GM18867 (cell line): Measurements from ENCODE around the gene DCTN3.

ENCODE experiments used
- ATAC-seq: cut with Tn5 transposase; IDR thresholded peaks from one replicate; pipeline ENCODE4 v1.9.1; 2021; ENCODE audit warnings: mild to moderate bottlenecking, moderate library complexity; ENCODE audit not compliant: unreplicated experiment

DCTN3 gene

DNA sequence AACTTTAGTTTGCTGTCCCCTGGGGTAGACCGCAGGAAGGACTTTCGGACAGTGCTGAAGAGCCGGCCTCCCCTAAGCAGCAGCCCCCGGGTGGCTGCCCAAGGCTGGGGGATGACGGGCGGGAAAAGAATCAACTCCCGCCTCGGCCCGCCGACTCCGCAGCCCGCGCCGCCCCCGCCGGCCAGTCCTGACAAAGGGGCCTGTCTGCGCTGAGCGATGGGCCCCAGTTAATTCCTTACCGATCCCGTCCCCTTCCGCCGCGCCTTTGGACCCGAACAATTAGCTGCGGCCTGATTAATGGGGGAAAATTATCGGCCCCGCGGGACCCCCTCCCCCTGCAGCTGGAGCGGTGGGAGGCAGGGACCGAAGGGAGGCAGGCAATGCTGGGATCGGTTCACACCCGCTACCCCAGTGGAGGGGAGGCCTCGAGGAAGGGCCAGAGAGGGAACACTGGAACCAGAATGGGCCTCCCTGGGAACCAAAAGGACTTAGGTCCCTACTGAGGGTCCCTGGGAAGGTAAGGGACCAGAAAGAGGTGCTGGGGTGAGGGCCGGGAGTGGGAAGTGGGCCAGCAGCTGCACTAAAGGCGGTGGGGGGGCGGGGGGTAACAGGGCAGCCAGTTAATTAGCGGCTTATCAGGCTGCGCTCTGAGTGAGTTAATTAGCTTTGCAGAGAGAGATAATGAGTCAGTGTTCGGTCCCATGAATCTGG, 4.3 kb upstream of the DCTN3 start:
- no peak for ATAC-seq

DNA sequence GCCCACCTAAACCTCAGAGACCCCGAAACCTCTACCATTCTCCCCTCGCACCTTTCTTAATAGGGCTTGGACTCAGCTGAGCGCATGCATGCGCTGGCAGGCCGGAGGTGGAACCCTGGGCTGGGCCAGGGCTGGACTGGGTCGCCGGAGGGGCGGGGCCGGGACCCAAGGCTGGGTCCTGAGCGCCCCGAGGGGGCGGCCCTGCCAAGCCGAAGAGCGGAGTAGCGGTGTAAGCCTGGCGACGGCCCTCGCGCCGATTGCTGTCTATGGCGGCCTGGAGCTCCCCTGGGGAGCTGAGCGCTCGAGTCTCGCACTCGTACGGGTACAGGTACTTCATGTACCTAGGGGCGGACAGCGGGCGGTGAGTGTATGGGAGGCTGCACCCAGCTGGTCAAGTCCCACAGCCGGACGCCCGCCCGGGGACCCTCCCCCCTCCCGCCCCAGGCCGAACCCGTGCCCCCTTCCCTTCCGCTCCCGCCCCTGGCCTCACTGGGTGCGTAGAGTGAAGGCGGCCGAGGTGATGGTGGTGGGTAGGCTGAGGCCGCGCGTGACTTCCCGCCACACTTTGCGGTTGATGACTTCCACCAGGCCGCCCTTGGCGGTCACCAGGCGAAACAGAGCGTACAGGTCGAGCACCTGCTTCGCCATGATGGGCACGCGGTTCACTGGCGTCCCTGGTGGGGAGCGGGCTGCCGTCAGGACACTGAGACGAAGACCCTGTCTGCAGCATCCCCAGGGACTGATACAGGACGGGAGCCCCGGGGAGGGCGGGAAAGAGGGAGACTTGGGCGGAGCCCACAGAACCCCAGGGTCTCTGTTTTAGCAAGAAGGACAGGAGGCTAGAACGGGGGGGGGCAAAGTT, 3.3 kb upstream of the DCTN3 start:
- ATAC-seq = no peak

- ATAC-seq = no peak
These were observed 5.2 kb downstream of the DCTN3 start for GRCh38 chr9:34615132-34615531.

- ATAC-seq = no peak
These were observed 7.4 kb downstream of the DCTN3 start for GRCh38 chr9:34612788-34613390.

DNA sequence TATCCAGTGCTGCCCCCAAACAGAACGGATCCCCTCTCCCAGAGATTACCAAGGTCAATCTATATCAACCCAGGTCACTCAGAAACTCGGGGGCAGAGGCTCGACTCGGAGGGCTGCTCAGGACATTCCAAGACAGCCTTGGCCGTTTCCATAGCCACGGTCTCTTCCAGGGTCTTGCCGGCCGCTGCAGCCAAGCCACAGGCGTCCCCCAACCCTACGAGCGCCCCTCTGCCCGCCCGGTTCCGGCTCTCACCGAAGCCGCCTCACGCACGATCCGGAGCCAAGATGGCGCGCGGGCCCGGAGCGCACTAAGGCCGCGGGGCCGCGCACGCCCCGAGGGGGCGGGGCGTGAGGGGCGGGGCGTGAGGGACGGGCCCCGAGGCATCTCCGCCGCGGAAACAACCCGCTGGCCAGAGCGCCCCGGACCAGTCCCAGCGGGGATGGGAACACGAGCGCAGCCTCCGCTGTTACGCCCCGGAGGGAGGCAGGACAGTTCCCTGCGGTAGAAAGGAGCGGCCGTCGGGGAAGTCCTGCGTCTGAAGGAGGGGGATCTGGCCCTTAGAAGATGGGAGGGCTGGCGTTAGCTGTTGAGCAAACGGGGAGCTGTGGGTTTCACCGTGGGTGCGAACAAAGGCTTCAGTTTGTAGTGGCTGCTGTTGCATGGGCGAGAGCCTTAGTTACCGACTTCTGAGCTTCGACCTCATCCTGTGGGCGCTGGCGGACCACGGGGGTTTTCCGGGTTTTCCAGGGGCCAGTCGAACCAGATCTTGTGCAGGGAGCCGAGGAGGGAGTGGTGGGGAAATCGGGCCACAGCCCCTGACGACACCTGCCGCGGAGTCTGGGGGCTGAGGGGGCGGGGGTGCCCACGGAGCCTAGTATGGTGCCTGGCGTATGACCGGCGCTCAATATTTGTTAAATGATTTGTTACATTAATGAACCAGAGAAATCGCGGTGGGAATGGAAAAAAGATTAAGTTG, 8.2 kb downstream of the DCTN3 start, which contains the start of gene RPP25L:
Gene RPP25L (minus strand): TSS at position 287 of the 977 bp plus-strand sequence. CDS start 801 bp downstream, outside the sequence.
- ATAC-seq = peak; percentile 87

DNA sequence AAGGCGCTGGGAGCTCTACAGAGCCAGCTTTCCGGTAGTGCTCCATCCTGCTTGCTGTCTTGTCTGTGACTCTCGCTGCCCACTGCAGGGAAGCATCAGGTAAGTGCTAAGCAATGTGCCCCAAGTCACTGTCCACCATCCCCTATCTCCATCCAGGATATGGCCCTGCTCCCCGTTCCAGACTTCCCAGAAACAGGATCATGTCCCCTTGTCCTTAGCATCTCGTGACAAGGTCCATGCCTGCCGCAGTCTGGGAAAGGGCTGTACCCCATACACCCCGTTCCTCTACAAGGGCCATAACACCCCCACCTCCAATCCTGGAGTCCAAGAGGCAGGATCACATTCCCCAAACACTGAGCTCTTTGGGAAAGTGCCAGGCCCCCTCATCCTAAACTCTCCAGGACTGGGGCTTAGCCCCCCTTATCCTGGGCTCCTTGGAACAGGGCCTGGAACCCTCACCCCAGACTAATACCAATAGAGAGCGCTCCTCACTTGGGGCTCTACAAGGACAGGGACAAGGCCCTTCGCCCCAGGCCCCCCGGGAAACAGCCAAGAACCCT, 9.0 kb downstream of the DCTN3 start:
- no peak for ATAC-seq

- no peak for ATAC-seq
These were observed 9.7 kb downstream of the DCTN3 start for GRCh38 chr9:34610434-34611206.

GRCh38 chr9:34607331-34607730, 13.0 kb downstream of the DCTN3 start:
- no peak for ATAC-seq

- no peak for ATAC-seq
These were observed 13.4 kb downstream of the DCTN3 start for GRCh38 chr9:34606905-34607304.

GRCh38 chr9:34606190-34606589, 14.1 kb downstream of the DCTN3 start:
- no peak for ATAC-seq

GRCh38 chr9:34603610-34604231, 16.6 kb downstream of the DCTN3 start:
- peak; percentile 65 for ATAC-seq

DNA sequence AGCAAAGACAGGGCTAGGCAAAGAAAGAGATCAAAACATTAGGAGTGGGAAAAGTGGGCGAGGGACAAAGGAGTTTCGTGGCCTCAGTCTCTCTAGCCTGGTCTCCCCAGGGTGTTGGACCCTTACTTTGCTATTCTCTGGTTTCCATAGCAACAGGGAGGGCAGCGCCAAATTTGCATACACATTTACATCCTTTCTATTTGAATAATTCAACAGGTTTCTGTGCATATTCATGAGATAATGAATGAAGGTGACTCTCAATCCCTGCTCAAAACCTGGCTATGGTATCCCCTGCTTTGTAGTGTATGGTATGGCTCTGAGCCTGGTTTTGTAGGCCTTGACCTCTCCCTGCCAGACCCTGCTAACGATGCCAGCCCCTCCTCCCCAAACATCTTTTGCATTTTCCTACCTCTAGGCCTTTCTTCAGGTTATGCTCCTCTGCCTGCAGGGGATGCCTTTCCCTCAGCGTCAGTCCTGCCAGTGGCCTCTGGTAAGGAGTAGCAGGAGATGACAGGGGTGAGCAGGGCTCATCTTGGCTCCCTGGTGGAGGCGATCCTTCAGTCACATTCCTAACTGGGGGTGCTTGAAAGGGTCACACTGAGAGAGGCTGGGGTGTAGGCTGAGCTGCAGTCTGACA, 18.2 kb downstream of the DCTN3 start:
- ATAC-seq = no peak

DNA sequence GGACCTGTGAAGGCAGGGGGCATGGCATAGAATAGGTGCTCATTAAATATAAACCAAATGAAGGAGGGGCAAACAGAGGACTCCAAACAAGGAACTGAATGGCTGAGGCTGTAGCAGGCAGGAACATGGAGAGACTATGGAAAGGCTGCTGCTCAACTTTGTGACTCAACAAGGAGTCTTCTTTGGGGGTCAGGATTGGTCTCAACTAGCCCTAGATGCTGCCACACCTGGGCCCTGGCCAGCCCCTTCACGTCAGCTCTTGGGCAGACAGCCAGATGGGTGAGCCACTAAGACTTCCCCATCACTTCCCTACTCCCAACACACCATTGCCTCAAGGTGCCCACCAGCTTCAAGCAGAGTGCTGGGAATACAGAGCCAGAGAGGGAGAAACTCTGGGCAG, 19.4 kb downstream of the DCTN3 start:
- no peak for ATAC-seq

GRCh38 chr9:34599546-34599945, 20.7 kb downstream of the DCTN3 start:
- no peak for ATAC-seq

GRCh38 chr9:34594177-34594576, 26.1 kb downstream of the DCTN3 start:
- no peak for ATAC-seq

- ATAC-seq = no peak
These were observed 27.2 kb downstream of the DCTN3 start for GRCh38 chr9:34592895-34593601.

- no peak for ATAC-seq
These were observed 28.1 kb downstream of the DCTN3 start for GRCh38 chr9:34591917-34592866.
